GM19438 (cell line): Measurements from ENCODE around the gene PNPLA2.

Experiments
- ATAC-seq: cut with Tn5 transposase; IDR thresholded peaks from one replicate; pipeline ENCODE4 v1.9.1; 2021; ENCODE audit warnings: low read depth; ENCODE audit not compliant: unreplicated experiment

Gene PNPLA2

GRCh38 chr11:868394-868793 lies 49.7 kb downstream of the PNPLA2 start:
- no peak for ATAC-seq

- no peak for ATAC-seq
Measured at GRCh38 chr11:868802-869201, 50.1 kb downstream of the PNPLA2 start.

- ATAC-seq: no peak
Measured at GRCh38 chr11:869399-870126, 50.8 kb downstream of the PNPLA2 start.

GRCh38 chr11:870127-870413 lies 51.4 kb downstream of the PNPLA2 start:
- ATAC-seq: no peak

GRCh38 chr11:870418-870817 lies 51.7 kb downstream of the PNPLA2 start:
- no peak for ATAC-seq

GRCh38 chr11:871472-871871 lies 52.8 kb downstream of the PNPLA2 start:
- ATAC-seq: no peak

- ATAC-seq: no peak
Measured at GRCh38 chr11:872799-873198, 54.1 kb downstream of the PNPLA2 start.

- ATAC-seq: no peak
Measured at GRCh38 chr11:873706-874105, 55.0 kb downstream of the PNPLA2 start.
